ENCODE results near the gene C20orf204.
A peak's percentile ranks its signal among the peaks of the same experiment; 100 is the strongest.

The C20orf204 gene

DNA sequence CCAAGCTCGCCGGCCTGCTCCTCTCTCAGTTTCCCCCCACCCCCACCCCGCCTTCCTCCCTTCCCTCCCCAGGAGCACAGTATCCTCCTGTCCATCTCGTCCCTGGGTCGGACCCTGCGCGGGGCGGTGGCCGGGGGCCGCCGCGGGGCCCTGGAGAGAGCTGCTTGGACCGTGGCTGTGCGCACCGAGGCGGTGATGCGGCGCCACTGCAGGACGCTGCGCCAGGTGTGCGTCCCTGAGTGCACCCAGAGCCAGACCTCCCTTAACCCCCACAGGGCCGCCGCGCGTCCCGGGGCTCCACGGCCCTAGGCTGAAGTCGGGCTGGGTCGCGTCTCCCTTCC lies 2.2 kb downstream of the C20orf204 start:
- TF ChIP-seq CEBPB (IDR thresholded peaks at IDR 0.05) (no peak), RAD21 (IDR thresholded peaks at IDR 0.05; ENCODE audit: low read depth) (no peak), TAF1 (IDR thresholded peaks at IDR 0.05; ENCODE audit: low read depth) (no peak), EP300 (IDR thresholded peaks at IDR 0.05; ENCODE audit: borderline replicate concordance) (no peak), NFIC (IDR thresholded peaks at IDR 0.05) (no peak), YY1 (IDR thresholded peaks at IDR 0.05; ENCODE audit: low read depth) (no peak), FOXM1 (IDR thresholded peaks at IDR 0.05; ENCODE audit: borderline replicate concordance, low read depth) (no peak), CREB1 (IDR thresholded peaks at IDR 0.05; ENCODE audit: low read depth) (no peak), EGR1 (IDR thresholded peaks at IDR 0.05) (no peak), TCF12 (IDR thresholded peaks at IDR 0.05; ENCODE audit: low read depth) (no peak; the same call in 1 of the 2 replicates), TEAD4 (IDR thresholded peaks at IDR 0.05) (no peak), ZBTB7A (IDR thresholded peaks at IDR 0.05; ENCODE audit: low read depth) (no peak)
- TF ChIP-seq, protein P1, sequence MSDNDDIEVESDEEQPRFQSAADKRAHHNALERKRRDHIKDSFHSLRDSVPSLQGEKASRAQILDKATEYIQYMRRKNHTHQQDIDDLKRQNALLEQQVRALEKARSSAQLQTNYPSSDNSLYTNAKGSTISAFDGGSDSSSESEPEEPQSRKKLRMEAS (IDR thresholded peaks at IDR 0.05), result no peak
- TF ChIP-seq, protein P2, sequence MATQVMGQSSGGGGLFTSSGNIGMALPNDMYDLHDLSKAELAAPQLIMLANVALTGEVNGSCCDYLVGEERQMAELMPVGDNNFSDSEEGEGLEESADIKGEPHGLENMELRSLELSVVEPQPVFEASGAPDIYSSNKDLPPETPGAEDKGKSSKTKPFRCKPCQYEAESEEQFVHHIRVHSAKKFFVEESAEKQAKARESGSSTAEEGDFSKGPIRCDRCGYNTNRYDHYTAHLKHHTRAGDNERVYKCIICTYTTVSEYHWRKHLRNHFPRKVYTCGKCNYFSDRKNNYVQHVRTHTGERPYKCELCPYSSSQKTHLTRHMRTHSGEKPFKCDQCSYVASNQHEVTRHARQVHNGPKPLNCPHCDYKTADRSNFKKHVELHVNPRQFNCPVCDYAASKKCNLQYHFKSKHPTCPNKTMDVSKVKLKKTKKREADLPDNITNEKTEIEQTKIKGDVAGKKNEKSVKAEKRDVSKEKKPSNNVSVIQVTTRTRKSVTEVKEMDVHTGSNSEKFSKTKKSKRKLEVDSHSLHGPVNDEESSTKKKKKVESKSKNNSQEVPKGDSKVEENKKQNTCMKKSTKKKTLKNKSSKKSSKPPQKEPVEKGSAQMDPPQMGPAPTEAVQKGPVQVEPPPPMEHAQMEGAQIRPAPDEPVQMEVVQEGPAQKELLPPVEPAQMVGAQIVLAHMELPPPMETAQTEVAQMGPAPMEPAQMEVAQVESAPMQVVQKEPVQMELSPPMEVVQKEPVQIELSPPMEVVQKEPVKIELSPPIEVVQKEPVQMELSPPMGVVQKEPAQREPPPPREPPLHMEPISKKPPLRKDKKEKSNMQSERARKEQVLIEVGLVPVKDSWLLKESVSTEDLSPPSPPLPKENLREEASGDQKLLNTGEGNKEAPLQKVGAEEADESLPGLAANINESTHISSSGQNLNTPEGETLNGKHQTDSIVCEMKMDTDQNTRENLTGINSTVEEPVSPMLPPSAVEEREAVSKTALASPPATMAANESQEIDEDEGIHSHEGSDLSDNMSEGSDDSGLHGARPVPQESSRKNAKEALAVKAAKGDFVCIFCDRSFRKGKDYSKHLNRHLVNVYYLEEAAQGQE (IDR thresholded peaks at IDR 0.05; ENCODE audit: low read depth), result no peak
- TF ChIP-seq, protein P3, sequence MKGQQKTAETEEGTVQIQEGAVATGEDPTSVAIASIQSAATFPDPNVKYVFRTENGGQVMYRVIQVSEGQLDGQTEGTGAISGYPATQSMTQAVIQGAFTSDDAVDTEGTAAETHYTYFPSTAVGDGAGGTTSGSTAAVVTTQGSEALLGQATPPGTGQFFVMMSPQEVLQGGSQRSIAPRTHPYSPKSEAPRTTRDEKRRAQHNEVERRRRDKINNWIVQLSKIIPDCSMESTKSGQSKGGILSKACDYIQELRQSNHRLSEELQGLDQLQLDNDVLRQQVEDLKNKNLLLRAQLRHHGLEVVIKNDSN (IDR thresholded peaks at IDR 0.05), result no peak

GRCh38 chr20:64038565-64039292 lies 2.7 kb downstream of the C20orf204 start:
- TF ChIP-seq ZBTB7A (IDR thresholded peaks at IDR 0.05; ENCODE audit: low read depth) (peak; percentile 91), EGR1 (IDR thresholded peaks at IDR 0.05) (no peak), TAF1 (IDR thresholded peaks at IDR 0.05; ENCODE audit: low read depth) (no peak), YY1 (IDR thresholded peaks at IDR 0.05; ENCODE audit: low read depth) (0 out of 2 replicates have a peak, but pooled peaks have one; percentile 35), FOXM1 (IDR thresholded peaks at IDR 0.05; ENCODE audit: borderline replicate concordance, low read depth) (no peak), TEAD4 (IDR thresholded peaks at IDR 0.05) (no peak), CREB1 (IDR thresholded peaks at IDR 0.05; ENCODE audit: low read depth) (no peak), TCF12 (IDR thresholded peaks at IDR 0.05; ENCODE audit: low read depth) (peak; percentile 46; the same call in 1 of the 2 replicates), CEBPB (IDR thresholded peaks at IDR 0.05) (no peak), EP300 (IDR thresholded peaks at IDR 0.05; ENCODE audit: borderline replicate concordance) (no peak), NFIC (IDR thresholded peaks at IDR 0.05) (no peak), RAD21 (IDR thresholded peaks at IDR 0.05; ENCODE audit: low read depth) (peak; percentile 69)
- TF ChIP-seq, protein P2 (IDR thresholded peaks at IDR 0.05; ENCODE audit: low read depth), result no peak
- TF ChIP-seq, protein P1 (IDR thresholded peaks at IDR 0.05), result peak; percentile 63
- TF ChIP-seq, protein P3 (IDR thresholded peaks at IDR 0.05), result no peak

- TF ChIP-seq TCF12 (IDR thresholded peaks at IDR 0.05; ENCODE audit: low read depth) (no peak), YY1 (IDR thresholded peaks at IDR 0.05; ENCODE audit: low read depth) (no peak), CREB1 (IDR thresholded peaks at IDR 0.05; ENCODE audit: low read depth) (no peak), NFIC (IDR thresholded peaks at IDR 0.05) (no peak), FOXM1 (IDR thresholded peaks at IDR 0.05; ENCODE audit: borderline replicate concordance, low read depth) (no peak), RAD21 (IDR thresholded peaks at IDR 0.05; ENCODE audit: low read depth) (no peak), EGR1 (IDR thresholded peaks at IDR 0.05) (no peak), CEBPB (IDR thresholded peaks at IDR 0.05) (no peak), EP300 (IDR thresholded peaks at IDR 0.05; ENCODE audit: borderline replicate concordance) (no peak), TEAD4 (IDR thresholded peaks at IDR 0.05) (no peak), TAF1 (IDR thresholded peaks at IDR 0.05; ENCODE audit: low read depth) (no peak), ZBTB7A (IDR thresholded peaks at IDR 0.05; ENCODE audit: low read depth) (no peak)
- TF ChIP-seq, protein P2 (IDR thresholded peaks at IDR 0.05; ENCODE audit: low read depth), result no peak
- TF ChIP-seq, protein P3 (IDR thresholded peaks at IDR 0.05), result no peak
- TF ChIP-seq, protein P1 (IDR thresholded peaks at IDR 0.05), result no peak
Observed at GRCh38 chr20:64039293-64040160, 3.5 kb downstream of the C20orf204 start.
